Neuron (in vitro differentiated cells): ENCODE results near the gene BIRC6.

ENCODE experiments used
- H2AFZ ChIP-seq: one replicate; pipeline ENCODE4 v1.6.1; 2013; ENCODE audit warnings: low read depth, mild to moderate bottlenecking, inconsistent platforms, low read length, moderate library complexity
- H3K27me3 ChIP-seq: one replicate; pipeline ENCODE4 v1.6.1; 2013; ENCODE audit warnings: low read length; ENCODE audit not compliant: insufficient read depth
- H3K36me3 ChIP-seq: one replicate; pipeline ENCODE4 v1.6.1; 2013; ENCODE audit warnings: low read length; ENCODE audit not compliant: insufficient read depth
- H3K4me1 ChIP-seq: one replicate; pipeline ENCODE4 v1.6.1; 2013; ENCODE audit warnings: low read length; ENCODE audit not compliant: insufficient read depth
- H3K4me3 ChIP-seq: 2 replicates; pipeline ENCODE4 v1.5.1; 2013; ENCODE audit warnings: mild to moderate bottlenecking, low read length, moderate library complexity
- H3K9me3 ChIP-seq: one replicate; pipeline ENCODE4 v1.6.1; 2013; ENCODE audit warnings: low read length

The BIRC6 gene

GRCh38 chr2:32464431-32464830, 107.6 kb downstream of the BIRC6 start:
- Histone ChIP-seq H3K36me3 (peaks cover 63% of the 10 kb centered on the region), H3K4me3 (no peak overlapping the region), H2AFZ (no peak overlapping the region), H3K4me1 (no peaks in the 10 kb centered on the region), H3K27me3 (no peaks in the 10 kb centered on the region), H3K9me3 (peaks cover 5% of the 10 kb centered on the region)

DNA sequence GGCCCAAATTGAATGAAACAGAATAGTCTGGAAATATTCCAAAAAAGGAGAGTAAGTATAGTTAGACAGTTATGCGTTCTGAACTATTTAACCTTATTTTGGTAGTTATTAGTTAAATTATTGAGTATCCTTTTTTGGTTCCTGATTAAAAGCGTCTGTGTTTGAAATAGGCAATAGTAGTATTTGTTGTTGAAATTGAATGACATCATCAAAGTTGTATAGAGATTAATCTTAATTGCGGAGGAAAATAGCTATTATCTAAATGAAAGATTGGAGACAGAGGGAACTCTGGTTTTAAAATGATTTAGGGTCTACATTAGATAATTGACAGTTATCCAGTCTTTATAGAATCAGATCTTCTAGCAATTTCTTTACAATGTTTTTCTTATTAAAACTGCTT, 115.8 kb downstream of the BIRC6 start:
- H3K4me3 ChIP-seq = no peak overlapping the region
- H3K27me3 ChIP-seq = no peaks in the 10 kb centered on the region

DNA sequence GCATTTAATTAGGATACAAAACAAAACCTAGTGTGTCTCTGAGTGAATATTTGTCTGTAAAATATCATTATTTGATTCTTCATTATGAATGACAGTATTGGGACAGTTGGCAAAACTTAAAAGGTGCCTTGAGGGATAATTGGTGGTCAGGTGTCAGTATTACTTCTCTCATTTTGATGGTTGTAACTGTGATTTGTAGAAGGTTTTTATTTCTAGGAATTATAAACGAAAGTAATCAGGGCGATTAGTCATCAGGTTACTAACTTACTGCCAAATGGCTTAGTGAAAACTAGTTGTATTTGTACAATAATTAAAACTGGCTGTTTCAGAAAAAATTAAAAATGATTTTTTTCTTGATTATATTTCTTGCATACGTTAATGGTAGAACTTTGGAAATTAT, 117.6 kb downstream of the BIRC6 start:
- H2AFZ ChIP-seq = no peak overlapping the region
- H3K4me1 ChIP-seq = no peaks in the 10 kb centered on the region
- no peaks in the 10 kb centered on the region for H3K27me3 ChIP-seq
- no peak overlapping the region for H3K4me3 ChIP-seq
- no peaks in the 10 kb centered on the region for H3K9me3 ChIP-seq
- peaks cover 56% of the 10 kb centered on the region for H3K36me3 ChIP-seq

More for the DNA sequence above, 115.8 kb downstream of the BIRC6 start:
- H3K9me3 ChIP-seq = no peaks in the 10 kb centered on the region
- H2AFZ ChIP-seq = no peak overlapping the region
- H3K4me1 ChIP-seq = no peaks in the 10 kb centered on the region
- H3K36me3 ChIP-seq = peaks cover 63% of the 10 kb centered on the region

DNA sequence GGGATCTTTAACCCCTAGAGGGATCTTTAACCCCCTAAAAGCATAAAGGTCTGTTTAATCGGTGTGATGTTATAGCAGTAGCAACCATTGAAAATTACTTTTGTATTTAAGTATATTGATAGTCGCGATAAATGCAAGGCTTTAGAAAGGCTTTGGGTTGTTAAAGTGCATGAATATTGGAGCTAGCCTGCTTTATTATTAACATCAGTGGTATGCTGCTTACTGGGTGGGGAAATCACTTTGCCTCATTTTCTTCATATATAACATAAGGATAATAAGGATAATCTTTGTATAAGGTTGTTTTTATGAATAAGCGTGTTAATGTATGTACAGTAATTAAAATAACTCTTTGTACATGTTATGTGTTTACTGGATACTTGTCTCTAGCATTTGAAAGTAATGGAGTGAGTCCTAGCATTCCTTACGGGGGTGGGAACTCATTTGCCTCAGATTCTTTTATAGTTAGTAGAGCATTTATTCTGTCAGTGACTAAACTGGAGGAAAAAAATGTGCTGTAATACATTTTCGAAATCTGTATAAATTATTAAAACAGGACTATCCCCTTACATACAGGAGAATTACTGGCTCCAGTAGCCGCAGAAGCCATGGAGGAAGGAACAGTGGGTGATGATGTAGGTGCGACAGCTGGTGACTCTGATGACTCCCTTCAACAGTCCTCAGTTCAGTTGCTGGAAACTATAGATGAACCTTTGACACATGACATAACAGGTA, 122.2 kb downstream of the BIRC6 start:
- Histone ChIP-seq H3K4me3 (no peak overlapping the region), H2AFZ (no peak overlapping the region), H3K4me1 (no peaks in the 10 kb centered on the region), H3K36me3 (peaks cover 58% of the 10 kb centered on the region), H3K27me3 (no peaks in the 10 kb centered on the region), H3K9me3 (no peaks in the 10 kb centered on the region)

DNA sequence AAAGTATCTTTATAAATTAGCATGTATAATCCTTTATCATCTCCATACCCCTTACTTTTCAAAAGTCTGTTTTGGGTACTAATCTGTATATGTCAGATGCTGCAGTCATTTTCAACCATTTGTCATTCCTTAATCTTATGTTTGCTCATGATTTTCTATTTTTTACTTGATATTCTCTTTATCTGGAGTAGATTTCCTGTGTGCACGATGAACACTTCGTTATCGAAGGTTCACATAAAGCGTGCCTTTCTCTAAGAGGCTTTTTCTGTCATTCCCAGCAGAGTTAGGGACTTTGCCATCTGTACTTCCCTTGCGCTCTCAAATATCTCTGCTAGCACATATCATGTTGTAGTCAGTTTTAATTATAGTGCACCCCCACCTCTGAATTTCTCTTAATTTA, 123.2 kb downstream of the BIRC6 start:
- peaks cover 58% of the 10 kb centered on the region for H3K36me3 ChIP-seq

GRCh38 chr2:32482471-32482870, 125.6 kb downstream of the BIRC6 start:
- Histone ChIP-seq H3K36me3 (peaks cover 78% of the 10 kb centered on the region), H3K4me1 (no peaks in the 10 kb centered on the region), H3K4me3 (no peak overlapping the region), H3K27me3 (no peaks in the 10 kb centered on the region), H2AFZ (no peak overlapping the region), H3K9me3 (no peaks in the 10 kb centered on the region)

More for the DNA sequence above, 123.2 kb downstream of the BIRC6 start:
- H3K27me3 ChIP-seq = no peaks in the 10 kb centered on the region
- no peak overlapping the region for H3K4me3 ChIP-seq
- no peaks in the 10 kb centered on the region for H3K4me1 ChIP-seq
- no peaks in the 10 kb centered on the region for H3K9me3 ChIP-seq
- no peak overlapping the region for H2AFZ ChIP-seq

DNA sequence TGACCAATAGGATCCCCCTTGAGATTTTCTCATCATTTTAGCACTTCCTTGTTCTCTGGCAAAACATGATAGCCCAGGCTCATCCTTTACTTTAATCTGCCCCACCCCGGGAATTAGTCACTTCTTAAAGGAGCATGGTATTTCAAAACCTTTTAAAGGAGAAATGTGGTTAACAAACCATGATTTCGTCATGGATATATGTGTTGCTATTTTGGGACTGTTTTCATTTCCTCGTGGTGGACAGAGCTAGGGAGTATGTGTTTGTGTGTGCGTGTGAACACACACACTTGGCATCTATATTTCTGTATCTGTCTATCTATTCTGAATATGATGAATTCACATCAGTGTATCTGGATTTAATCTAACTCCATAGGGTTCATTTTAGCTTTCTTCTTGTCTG, 128.1 kb downstream of the BIRC6 start:
- Histone ChIP-seq H3K36me3 (peaks cover 82% of the 10 kb centered on the region), H2AFZ (no peak overlapping the region), H3K9me3 (no peaks in the 10 kb centered on the region), H3K4me1 (no peaks in the 10 kb centered on the region), H3K27me3 (no peaks in the 10 kb centered on the region), H3K4me3 (no peak overlapping the region)

- Histone ChIP-seq H3K9me3 (no peaks in the 10 kb centered on the region), H3K4me1 (no peaks in the 10 kb centered on the region), H3K36me3 (peaks cover 82% of the 10 kb centered on the region), H3K27me3 (no peaks in the 10 kb centered on the region), H2AFZ (no peak overlapping the region), H3K4me3 (no peak overlapping the region)
Measured at GRCh38 chr2:32485399-32485798, 128.6 kb downstream of the BIRC6 start.

DNA sequence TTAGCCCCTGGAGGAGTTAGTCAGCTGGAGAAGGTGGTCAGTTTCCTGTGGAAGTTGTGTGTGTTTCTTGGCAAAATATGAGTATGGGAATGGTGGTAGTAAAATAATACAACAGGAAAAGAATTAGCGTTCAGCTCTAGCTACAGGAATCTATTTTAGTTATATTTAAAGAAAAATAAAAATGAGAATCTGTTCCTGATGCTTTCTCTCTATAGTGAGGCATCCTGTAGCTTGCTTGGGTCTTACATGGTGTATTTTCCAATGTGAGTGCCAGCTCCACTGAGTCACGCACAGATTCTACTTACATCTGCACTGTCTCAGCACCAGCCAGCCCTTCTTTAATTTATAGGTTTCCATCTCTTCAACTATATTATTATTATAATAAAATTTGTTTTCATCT, 132.2 kb downstream of the BIRC6 start:
- Histone ChIP-seq H3K9me3 (no peaks in the 10 kb centered on the region), H3K36me3 (peaks cover 72% of the 10 kb centered on the region), H3K27me3 (no peaks in the 10 kb centered on the region), H3K4me1 (no peaks in the 10 kb centered on the region), H2AFZ (no peak overlapping the region), H3K4me3 (no peak overlapping the region)

DNA sequence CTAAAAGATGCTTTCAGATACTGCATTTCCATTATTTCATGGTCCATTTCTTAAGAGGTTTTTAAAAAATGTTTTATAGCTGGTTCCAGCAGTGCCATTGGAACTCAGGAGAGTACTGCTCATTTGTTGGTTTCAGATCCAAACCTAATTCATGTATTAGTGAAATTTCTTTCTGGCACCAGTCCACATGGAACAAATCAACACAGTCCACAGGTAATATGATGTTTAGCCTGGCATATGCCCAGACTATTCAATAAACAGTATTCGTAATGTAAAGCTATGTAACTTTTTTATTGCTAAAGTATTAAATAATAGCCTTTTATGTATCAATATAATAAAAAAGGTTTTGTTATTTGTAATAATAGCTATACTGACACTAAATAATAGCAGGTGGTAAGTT, 134.5 kb downstream of the BIRC6 start:
- Histone ChIP-seq H2AFZ (no peak overlapping the region), H3K4me3 (no peak overlapping the region), H3K36me3 (peaks cover 60% of the 10 kb centered on the region), H3K4me1 (no peaks in the 10 kb centered on the region), H3K9me3 (no peaks in the 10 kb centered on the region), H3K27me3 (no peaks in the 10 kb centered on the region)

DNA sequence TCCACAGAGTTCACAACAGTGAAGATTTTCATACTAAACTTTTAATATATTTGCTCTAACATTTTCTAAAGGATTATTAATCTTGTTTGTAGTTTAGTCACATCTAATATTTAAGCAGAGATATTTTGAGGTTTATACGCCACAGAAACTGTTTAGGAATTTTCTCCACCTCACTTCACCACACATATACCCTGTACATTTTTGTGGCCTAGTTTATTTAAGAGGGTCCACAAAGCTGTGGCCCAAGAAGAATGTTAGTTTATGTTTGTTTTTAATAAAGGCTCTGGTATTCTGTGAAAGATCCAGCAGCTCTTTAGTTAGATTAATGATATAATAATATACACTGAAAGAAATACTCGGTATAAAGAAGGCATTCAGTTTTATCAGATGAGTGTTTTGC, 138.3 kb downstream of the BIRC6 start:
- H3K27me3 ChIP-seq = no peaks in the 10 kb centered on the region
- H3K36me3 ChIP-seq = peaks cover 51% of the 10 kb centered on the region
- no peaks in the 10 kb centered on the region for H3K4me1 ChIP-seq
- H3K9me3 ChIP-seq = no peaks in the 10 kb centered on the region
- H2AFZ ChIP-seq = no peak overlapping the region
- H3K4me3 ChIP-seq = no peak overlapping the region

DNA sequence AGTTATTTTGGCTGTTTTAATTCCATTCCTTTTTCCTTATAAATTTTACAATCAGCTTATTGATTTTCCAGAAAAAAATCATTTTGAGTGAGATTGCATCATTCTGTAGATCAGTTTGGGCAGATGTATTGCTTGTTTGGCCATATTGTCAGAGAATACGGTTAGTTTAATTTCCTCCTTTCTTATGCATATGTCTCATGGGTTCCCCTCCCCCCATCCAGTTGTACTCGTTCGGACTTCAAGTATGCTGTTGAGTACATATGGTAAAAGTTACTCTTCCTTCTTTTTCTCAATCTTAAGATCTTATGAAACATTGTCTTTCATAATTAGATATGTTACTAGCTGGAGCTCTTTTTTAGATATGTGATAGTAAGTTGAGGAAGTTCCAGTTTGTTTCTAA, 139.8 kb downstream of the BIRC6 start:
- Histone ChIP-seq H2AFZ (no peak overlapping the region), H3K4me3 (no peak overlapping the region), H3K4me1 (no peaks in the 10 kb centered on the region), H3K36me3 (peaks cover 52% of the 10 kb centered on the region), H3K27me3 (no peaks in the 10 kb centered on the region), H3K9me3 (no peaks in the 10 kb centered on the region)

DNA sequence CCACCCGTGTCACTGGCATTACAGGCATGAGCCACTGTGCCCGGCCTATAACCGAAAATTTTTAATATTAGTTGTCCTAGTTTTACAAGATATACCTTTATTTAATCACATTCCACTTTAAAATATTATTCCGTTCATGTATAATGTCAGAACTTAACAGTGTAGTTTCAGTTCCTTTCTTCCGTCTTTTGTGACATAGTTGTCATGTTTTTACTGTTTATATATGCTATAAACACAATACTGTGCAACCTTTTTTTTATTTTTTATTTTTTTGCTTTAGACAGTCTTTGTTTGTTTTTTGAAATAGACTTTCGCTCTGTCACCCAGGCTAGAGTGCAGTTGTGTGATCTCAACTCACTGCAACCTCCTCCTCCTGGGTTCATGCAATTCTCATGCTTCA, 141.5 kb downstream of the BIRC6 start:
- Histone ChIP-seq H3K4me3 (no peak overlapping the region), H3K36me3 (peaks cover 62% of the 10 kb centered on the region), H2AFZ (no peak overlapping the region), H3K9me3 (no peaks in the 10 kb centered on the region), H3K4me1 (no peaks in the 10 kb centered on the region), H3K27me3 (no peaks in the 10 kb centered on the region)

GRCh38 chr2:32502941-32503340, 146.1 kb downstream of the BIRC6 start:
- Histone ChIP-seq H2AFZ (no peak overlapping the region), H3K27me3 (no peaks in the 10 kb centered on the region), H3K9me3 (no peaks in the 10 kb centered on the region), H3K4me3 (no peak overlapping the region), H3K36me3 (peaks cover 72% of the 10 kb centered on the region), H3K4me1 (no peaks in the 10 kb centered on the region)
